GM10847 (cell line): ENCODE results near the gene ZIC1.

Source experiments
- POLR2A ChIP-seq: IDR thresholded peaks from 2 replicates; pipeline ENCODE4 v1.6.1; 2011; ENCODE audit not compliant: insufficient read length; ENCODE audit errors: extremely low read depth

ZIC1 gene

GRCh38 chr3:147418808-147419701 lies 9.9 kb downstream of the ZIC1 start:
- TF ChIP-seq POLR2A: no peak

GRCh38 chr3:147419781-147420224 lies 10.6 kb downstream of the ZIC1 start:
- TF ChIP-seq POLR2A: no peak

- no peak for TF ChIP-seq POLR2A
These were observed 11.4 kb downstream of the ZIC1 start for GRCh38 chr3:147420353-147421183.

- no peak for TF ChIP-seq POLR2A
These were observed 12.2 kb downstream of the ZIC1 start for GRCh38 chr3:147421184-147421912.

GRCh38 chr3:147422196-147422595 lies 13.0 kb downstream of the ZIC1 start:
- no peak for TF ChIP-seq POLR2A

- TF ChIP-seq POLR2A: no peak
These were observed 13.7 kb downstream of the ZIC1 start for GRCh38 chr3:147422601-147423536.

GRCh38 chr3:147423537-147423797 lies 14.3 kb downstream of the ZIC1 start:
- no peak for TF ChIP-seq POLR2A

GRCh38 chr3:147423798-147424580 lies 14.8 kb downstream of the ZIC1 start:
- no peak for TF ChIP-seq POLR2A

- no peak for TF ChIP-seq POLR2A
These were observed 15.6 kb downstream of the ZIC1 start for GRCh38 chr3:147424581-147425387.

- no peak for TF ChIP-seq POLR2A
These were observed 16.3 kb downstream of the ZIC1 start for GRCh38 chr3:147425388-147425850.

GRCh38 chr3:147426931-147427330 lies 17.8 kb downstream of the ZIC1 start:
- no peak for TF ChIP-seq POLR2A

- TF ChIP-seq POLR2A: no peak
These were observed 18.6 kb downstream of the ZIC1 start for GRCh38 chr3:147427746-147428145.

GRCh38 chr3:147428326-147428725 lies 19.2 kb downstream of the ZIC1 start:
- no peak for TF ChIP-seq POLR2A

- no peak for TF ChIP-seq POLR2A
These were observed 19.6 kb downstream of the ZIC1 start for GRCh38 chr3:147428754-147429153.
